ENCODE measurements around the gene PPP1R14C.
"Not testable (repeated sequence)": the region's sequence is repeated elsewhere in the genome, so short reads cannot be mapped to it uniquely, and the experiment has no call there.

PPP1R14C gene, protein sequence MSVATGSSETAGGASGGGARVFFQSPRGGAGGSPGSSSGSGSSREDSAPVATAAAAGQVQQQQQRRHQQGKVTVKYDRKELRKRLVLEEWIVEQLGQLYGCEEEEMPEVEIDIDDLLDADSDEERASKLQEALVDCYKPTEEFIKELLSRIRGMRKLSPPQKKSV
- total RNA-seq: 0 to 0.30 reads per million in 2 experiments

DNA sequence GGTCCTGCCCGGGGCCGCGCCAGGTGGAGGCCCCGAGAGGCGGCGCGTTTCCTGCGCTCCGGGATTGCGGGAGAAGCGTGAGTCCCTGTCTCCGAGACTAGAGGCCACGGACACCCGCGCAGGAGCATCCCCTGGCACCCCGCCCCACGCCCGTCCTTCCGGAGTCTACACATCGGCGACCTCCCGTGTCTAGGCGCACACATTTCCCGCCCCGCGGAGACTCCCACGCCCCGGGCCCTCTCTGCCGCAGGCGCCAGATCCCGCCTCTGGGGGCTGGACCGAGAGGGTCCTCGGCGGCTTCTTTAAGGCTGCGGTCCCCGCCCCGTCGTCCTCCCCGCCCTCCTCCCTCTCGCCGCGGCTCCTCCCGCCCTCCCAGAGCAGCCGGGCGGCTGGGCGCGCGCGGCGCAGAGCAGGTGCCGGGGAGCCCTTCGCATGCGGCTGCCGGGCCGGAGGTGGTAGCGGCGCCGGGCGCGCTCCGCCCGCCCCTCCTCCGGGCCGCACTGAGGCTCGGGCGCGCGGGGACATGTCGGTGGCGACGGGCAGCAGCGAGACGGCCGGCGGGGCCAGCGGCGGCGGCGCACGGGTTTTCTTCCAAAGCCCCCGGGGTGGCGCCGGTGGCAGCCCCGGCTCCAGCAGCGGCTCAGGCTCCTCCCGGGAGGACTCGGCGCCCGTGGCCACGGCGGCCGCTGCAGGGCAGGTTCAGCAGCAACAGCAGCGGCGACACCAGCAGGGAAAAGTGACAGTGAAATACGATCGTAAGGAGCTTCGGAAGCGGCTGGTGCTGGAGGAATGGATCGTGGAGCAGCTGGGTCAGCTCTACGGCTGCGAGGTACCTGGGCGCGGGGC, at the start of gene PPP1R14C:
TSS of gene PPP1R14C (plus strand) at position 375 of the 846 bp plus-strand sequence. CDS start at position 524, 149 bp downstream.
- DNase-seq (ENCODE audit: low read depth): no peak

DNA sequence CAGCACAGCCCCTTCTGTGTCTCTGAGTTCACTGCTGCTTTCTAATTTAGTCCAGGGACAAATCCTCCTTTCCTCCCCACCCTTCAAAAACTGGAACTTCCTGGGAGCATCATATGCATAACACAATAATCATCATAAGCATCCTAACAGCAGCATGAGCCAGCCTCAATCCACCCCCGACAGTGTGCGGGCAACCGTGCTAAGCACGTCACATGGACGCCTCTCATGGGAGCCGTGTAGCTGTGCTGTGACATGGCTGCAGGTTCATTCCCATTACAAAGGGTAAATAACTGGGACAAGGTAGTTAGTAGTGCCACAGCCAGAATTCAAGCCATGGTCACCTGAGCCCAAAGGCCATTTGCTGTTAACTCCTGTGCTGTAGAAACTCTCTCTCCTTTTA, 49.4 kb upstream of the PPP1R14C start:
- no peak for DNase-seq (ENCODE audit: low read depth)

DNA sequence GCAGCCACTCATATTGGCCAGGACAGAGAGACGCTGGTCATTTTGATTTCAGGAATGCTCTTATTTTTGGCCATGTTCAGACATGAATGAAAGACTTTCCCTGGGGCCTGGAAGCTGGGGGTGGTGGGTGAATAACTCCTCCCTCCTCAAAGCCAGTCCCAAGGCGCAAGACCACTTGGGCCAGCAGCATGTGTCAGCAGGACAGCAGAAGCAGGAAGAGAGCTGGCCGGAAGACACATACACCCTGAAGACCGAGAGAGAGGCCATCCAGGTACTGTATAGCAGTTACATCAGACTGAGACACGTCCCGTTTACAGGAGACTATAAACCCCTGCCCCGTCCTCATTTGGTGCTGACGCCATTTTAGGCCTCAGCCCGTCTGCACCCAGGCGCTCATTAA, 44.7 kb upstream of the PPP1R14C start:
- no peak for DNase-seq (ENCODE audit: low read depth)

DNA sequence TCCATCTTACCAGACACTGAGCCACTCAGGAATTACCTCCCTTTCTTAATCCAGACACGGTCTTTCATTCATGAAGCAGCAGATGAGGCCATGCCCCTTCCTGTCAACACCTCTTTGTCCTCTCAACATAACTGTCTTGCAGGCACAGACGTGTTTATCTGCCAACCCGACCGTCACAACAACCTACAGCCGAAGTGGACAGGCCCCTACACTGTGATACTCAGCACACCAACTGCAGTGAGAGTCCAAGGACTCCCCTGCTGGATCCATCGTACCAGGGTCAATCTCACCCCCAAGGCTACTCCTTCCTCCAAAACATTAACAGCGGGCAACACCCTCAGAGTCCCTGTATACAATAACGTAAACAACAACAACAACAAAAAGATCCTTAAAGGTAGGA, 43.3 kb upstream of the PPP1R14C start:
- no peak for DNase-seq (ENCODE audit: low read depth)

DNA sequence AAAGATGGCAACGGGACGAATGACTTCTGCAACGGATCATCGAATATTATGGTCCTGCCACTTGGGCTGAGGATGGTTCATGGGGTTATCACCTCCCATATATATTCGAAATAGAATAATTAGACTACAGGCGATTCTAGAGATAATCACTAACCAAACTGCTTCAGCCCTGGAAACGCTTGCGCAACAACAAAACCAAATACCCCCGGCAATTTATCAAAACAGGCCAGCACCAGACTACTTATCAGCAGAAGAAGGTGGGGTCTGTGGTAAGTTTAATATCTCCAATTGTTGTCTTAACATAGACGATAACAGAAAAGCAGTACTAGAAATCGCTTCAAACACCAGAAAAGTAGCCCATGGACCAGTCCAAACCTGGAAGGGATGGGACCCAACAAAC, 42.9 kb upstream of the PPP1R14C start:
- no peak for DNase-seq (ENCODE audit: low read depth)

DNA sequence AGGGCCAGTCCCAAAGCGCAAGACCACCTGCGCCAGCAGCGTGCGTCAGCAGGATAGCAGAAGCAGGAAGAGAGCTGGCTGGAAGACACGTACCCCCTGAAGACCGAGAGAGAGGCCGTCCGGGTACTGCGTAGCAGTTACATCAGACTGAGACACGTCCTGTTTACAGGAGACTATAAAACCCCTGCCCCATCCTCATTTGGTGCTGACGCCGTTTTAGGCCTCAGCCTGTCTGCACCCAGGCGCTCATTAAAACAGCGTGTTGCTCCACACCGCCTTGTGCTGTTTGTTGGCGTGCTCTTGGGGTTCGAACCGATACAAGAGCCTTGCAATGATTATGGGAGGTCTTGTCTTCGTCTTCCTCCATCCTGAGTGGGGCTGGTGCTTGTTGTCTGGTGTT, 42.1 kb upstream of the PPP1R14C start:
- DNase-seq (ENCODE audit: low read depth): no peak

DNA sequence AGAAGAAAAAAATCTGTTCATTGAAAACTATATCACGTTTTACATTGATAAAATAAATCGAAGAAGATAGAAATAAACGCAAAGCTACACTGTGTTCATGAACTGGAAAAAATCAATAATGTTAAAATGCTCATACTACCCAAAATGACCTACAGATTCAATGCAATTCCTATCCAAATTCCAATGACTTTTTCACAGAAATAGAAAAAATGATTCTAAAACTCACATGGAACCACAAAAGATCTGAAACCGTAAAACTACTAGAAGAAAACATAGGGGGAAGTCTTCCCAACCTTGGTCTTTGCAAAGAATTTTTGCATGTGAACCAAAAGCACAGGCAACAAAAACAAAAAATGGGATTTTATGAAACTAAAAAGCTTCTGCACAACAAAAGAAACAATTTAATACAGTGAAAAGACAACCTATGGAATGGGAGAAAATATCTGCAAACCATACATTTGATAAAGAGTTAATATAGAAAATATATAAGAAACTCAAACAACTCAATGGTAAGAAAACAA, 40.0 kb upstream of the PPP1R14C start:
- no peak for DNase-seq (ENCODE audit: low read depth)

DNA sequence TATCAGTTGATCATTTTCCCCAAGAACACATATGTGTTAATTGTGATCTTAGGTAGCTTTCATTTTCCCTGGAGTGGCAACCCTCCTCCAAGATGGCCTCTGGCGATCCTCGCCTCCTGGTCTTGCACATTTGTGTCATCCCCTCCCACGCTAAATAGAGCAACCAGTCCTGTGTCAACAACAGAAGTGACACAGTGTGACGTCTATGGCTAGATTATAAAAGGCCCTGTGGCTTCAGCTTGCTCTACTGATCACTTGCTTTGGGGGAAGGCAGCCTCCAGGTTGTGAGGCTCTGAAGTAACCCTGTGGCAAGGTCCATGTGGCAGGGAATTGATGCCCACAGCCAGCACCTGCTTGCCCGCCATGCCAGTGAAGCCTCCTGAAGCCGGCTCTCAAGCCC, 30.6 kb upstream of the PPP1R14C start:
- DNase-seq (ENCODE audit: low read depth): no peak

DNA sequence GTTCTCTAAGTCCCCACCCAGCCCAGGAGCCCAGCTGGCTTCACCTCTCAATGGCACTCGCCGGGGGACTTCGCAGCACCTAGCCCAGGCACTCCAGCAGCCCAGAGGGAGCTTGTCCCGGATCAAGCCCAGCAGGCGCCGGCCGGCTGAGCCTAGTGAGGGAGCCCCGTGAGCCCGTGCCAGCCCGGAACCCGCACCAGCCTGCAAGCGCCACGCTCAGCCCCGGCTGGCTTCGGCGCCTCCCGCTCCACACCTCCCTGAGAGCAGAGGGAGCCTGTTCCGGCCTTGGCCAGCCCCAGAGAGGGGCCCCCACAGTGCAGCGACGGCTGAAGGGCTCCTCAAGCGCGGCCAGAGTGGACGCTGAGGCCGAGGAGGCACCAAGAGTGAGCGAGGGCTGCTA, 27.1 kb upstream of the PPP1R14C start:
- DNase-seq (ENCODE audit: low read depth): no peak

DNA sequence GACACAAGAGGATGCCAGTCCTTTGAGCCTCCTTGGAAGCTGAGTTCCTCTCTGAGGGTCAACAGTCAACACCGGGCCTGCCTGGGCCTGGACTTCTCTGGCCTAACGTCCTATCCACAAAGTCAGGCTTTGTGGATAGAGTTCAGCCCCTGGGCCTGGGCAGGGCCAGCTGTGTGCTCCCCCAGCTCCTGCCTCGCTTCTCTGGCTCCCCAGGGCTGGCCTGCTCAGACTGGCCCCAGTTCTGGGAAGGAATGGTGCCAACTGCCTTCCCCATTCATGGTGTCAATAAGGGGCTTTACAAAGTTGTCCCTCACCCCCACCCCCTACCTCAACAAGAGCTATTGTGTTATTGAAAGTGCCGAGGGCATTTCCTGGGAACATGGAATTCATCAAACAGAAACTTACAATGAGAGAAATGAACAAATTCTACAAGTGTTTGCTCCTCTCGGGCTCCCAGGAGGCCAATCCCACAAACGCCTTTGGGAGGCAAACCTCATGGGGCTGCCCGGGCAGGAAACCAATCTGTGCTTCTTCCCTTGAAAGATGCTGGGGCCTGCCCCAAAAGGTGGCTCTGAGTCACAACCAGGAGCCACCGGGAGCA, 26.5 kb upstream of the PPP1R14C start:
- no peak for DNase-seq (ENCODE audit: low read depth)

DNA sequence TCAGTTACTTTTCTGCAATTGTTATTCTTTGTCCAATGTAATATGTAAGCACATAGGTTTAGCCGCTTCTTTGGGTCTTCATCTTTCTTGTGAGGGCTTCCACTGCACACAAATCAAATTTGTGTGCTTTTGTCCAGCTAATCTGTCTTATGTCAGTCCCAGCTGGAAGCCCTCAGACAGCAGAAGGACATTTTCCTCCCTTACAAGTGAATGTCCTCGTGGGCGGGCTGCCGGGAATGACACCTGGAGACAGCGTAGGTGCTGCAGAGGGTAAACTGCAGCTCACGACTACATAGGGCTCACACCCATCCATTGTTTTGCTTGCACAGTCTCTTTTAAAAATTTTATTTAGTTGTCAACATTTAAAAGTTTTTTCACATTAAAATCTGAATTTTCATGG, 24.6 kb upstream of the PPP1R14C start:
- no peak for DNase-seq (ENCODE audit: low read depth)

DNA sequence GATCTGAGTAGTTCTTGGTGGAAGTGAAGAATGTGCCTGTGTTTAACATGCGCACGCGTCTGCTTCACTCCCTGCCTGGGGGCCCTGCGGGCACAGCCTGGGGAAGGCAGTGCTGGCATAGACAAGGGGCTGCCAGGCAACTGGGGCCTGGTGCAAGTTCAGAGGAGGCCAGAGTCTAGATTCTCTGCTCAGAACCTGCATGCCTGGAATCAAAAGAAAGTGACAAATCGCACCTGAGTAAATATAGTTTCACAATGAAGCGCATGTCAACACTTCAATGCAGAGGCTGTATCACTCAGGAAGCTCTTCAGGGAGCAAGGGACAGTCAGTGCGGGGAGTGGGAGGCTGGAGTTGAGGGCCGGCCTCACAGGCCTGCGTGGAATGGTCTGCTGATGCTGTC, 24.2 kb upstream of the PPP1R14C start:
- DNase-seq (ENCODE audit: low read depth): no peak

DNA sequence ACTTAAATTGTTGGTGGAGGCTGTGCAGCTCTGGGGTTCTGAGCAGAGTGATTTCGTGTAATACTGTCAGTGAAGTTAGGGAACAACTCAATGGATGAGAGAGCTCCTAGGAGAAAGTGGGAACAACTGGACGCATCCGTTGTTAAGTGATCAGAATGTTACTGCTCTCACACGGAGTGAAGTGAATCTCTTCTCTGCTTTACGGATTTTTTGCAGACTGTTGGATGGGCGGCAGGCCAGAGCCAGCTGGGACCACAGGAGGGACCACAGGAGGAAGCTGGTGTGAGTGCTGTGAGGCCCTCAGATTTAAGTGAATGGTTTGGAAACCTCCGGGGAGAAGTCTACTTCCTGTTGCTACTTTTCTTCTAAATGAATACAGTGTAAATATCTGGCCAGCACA, 23.7 kb upstream of the PPP1R14C start:
- no peak for DNase-seq (ENCODE audit: low read depth)

DNA sequence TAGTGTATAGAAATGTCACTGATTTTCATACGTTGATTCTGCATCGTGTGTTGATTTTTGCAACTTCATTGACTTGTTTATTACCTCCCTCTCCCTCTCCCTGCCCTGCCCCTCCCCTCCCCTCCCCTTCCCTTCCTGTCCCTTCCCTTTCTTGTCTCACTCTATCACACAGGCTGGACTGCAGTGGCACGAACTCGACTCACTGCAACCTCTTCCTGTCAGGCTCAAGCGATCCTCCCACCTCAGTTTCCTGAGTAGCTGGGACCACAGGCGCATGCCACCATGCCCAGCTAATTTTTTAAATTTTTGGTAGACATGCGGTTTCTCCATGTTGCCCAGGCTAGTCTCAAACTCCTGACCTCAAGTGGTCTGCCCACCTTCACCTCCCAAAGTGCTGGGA, 19.2 kb upstream of the PPP1R14C start:
- DNase-seq (ENCODE audit: low read depth): no peak

DNA sequence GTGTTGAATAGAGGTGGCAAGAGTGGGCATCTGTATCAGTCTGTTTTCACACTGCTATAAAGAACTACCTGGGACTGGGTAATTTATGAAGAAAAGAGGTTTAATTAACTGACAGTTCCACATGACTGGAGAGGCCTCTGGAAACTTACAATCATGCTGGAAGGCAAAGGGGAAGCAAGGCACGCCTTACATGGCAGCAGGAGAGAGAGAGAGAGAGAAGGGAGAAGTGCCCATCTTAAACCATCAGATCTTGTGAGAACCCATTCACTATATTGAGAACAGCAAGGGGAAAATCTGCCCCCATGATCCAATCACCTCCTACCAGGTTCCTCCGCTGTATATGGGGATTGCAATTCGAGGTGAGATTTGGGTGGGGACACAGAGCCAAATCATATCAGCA, 18.6 kb upstream of the PPP1R14C start:
- no peak for DNase-seq (ENCODE audit: low read depth)

DNA sequence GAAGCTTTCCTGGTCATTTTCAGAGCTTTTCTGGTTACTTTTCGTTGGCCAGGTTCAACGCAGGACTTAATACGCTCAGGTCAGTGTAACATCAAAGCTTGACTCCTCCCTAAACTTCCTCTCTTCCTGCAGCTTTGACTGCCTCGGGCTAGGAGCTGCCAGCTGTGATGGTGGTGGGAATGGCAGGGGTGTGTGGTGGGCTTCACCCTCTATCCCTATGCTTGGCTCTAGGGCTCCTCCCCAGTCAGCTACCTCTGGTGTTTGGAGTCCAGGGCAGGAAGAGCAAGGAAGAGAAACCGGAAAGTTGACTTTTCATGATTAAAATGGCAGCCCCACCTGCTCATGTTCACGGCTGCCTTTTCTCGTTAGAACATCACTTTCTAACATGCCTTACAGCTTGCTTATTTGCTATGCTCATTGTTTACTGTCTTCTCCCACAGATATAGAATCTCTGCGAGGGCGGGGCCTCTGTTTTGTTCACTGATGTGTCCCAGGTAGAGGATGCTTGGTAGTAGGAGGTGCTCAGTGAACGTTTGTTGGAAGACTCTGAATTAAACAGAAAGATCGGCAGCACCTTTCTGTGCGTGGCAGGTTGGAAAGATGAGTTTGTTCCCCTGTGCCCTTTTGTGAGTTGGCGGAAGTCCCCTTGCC, 16.1 kb upstream of the PPP1R14C start:
- no peak for DNase-seq (ENCODE audit: low read depth)

DNA sequence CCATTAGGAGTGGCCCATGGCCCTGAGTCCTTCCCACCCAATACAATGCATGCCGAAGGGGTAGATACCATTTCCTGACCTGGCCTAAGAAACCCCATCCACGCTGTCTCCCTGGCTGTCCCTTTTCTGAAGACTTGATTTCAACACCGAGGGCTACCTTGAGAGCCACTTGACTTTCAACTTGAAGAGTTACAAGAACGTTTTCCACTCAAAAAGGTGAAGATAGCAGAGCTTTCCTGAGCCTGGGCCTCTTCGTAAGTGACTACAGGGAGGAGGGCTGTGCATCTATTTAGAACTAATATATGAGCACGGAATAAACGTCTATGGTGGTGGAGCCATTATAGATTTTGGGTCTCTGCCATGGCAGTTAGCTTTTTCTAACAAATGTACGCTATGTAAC, 14.4 kb upstream of the PPP1R14C start:
- no peak for DNase-seq (ENCODE audit: low read depth)

DNA sequence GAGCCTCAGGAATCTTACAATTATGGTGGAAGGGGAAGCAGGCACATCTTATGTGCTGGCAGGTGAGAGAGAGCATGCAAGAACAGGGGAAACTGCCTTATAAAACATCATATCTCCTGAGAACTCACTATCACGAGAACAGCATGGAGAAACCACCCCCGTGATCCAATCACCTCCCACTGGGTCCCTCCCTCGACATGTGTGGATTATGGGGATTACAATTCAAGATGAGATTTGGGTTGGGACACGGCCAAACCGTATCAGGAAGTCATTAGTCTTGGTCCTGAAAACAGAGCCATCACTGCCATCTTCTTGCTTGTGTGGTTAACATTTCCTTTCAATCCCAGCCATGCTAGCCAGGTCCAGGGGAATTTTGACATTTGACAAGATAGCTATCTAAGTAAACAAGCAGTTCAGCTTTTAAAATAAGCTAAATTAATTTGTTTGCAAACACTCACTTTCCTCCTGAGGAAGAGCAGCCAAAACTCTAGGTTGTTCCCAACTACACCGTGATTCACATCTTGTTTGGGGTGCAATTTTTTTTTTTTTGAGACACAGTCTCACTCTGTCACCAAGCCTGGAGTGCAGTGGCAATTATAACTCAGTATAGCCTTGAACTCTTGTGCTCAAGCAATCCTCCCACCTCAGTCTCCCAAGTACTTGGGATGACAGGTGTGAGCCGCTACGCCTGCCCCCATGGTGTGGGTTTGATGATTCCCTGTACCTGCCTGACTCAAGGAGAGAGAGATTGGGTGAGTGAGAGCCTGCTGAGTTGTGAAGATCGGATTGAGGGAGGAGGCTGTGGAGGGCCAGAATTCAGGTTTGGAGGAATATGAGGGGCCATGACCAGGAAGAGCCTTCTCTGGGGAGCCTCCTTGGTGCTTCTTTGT, 13.0 kb upstream of the PPP1R14C start:
- no peak for DNase-seq (ENCODE audit: low read depth)

DNA sequence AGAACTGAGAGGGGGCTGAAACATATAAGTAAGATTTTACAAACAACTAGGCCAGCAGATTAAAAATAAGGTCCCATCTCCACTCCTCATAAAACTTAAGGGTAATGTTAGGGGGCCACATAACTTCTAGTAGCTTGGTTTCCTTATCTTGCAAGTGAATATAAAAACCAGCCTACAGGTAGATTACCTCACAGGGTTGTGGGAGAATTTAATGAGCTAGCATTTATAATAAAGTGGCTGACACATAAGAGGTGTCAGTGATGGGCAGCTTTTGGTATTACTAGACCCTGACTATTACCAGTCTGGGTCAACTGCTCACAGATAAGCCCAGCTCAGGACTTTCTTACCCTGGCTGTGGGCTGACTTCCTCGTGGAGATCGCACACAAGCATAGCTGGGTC, 9.2 kb upstream of the PPP1R14C start:
- no peak for DNase-seq (ENCODE audit: low read depth)

DNA sequence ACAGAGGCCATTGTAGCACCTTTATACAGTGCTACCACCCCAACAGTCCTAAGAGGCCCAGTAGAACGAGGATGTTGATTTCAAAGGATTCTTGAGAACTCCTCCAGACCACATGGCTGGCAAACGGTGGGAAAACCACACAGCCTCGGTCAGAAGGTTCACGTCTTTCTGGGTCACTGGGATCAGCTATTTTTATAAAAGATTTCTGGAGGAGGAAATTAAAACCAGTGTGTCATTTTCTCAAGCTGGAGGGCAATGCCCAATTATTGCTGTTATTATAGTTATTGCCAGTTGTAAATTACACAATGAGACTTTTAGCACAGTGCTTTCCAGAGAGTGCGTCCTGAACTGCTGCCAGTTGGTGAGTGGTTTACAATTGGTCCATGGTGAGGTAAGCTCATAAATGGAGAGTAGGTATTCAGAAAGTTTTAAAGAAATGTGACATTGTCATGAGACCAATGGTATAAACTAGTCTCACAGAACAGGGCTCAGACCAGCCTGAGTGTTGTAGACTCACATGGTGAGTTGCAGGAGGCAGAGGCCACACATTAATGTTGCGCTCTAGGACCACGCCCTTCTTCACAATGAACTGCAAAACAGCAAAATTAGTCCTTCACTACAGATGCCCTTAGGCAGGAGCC, 8.4 kb upstream of the PPP1R14C start:
- DNase-seq (ENCODE audit: low read depth): no peak

DNA sequence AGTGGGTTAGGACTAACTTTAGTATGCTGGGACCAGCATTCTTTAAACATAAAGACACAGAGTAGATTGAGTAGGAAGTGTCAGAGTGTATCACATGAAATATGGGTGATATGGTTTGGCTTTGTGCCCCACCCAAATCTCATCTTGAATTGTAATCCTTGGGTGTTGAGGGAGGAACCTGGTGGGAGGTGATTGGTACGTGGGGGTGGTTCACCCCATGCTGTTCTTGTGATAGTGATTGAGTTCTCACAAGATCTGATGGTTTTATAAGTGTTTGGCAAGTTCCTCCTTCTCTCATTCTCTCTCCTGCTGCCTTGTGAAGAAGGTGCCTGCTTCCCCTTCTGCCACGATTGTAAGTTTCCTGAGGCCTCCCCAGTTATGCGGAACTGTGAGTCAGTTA, 5.1 kb upstream of the PPP1R14C start:
- DNase-seq (ENCODE audit: low read depth): not testable (repeated sequence)

Data from T follicular helper cell (primary cell).